Esophagus muscularis mucosa (tissue), 3 donors: ENCODE measurements around the gene WNT7B.

Experiments
- POLR2A ChIP-seq: fragments of 450-650 bp; IDR thresholded peaks from one replicate; pipeline ENCODE4 v1.6.1; 2017; ENCODE audit warnings: antibody characterized with exemption, moderate library complexity, mild to moderate bottlenecking, low read depth
- TF ChIP-seq, protein P1 (sequence below), 3 experiments: fragments of 200-600 bp in 2 of 3; fragments of 450-650 bp in 1 of 3; sonication (generic) in 2 of 3; IDR thresholded peaks; one replicate each; pipeline ENCODE4 v1.5.1; 2017 to 2019; ENCODE audit warnings: antibody characterized with exemption in 3 of 3, mild to moderate bottlenecking in 2 of 3, moderate library complexity in 1 of 3

DNA sequence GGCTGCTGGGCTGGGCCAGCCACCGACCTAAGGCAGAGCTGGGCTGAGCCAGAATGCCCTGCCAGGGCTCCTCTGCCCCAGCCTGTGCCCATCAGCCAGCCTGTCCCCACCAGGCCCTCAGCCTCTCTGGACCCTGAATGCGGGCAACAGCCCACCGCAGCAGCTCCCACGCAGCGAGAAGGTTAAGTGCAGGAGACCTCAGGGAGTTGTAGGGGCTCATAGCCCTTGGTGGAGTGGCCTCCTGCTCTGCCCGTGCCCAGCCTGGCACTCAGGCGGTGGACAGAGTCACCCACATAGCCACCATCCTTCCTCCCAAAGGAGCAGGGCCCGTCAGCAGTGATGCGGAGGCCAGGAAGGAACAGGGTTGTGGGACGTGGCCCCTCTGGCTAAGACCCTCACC is 19.1 kb downstream of the WNT7B start:
- no peak for TF ChIP-seq POLR2A
- TF ChIP-seq, protein P1, sequence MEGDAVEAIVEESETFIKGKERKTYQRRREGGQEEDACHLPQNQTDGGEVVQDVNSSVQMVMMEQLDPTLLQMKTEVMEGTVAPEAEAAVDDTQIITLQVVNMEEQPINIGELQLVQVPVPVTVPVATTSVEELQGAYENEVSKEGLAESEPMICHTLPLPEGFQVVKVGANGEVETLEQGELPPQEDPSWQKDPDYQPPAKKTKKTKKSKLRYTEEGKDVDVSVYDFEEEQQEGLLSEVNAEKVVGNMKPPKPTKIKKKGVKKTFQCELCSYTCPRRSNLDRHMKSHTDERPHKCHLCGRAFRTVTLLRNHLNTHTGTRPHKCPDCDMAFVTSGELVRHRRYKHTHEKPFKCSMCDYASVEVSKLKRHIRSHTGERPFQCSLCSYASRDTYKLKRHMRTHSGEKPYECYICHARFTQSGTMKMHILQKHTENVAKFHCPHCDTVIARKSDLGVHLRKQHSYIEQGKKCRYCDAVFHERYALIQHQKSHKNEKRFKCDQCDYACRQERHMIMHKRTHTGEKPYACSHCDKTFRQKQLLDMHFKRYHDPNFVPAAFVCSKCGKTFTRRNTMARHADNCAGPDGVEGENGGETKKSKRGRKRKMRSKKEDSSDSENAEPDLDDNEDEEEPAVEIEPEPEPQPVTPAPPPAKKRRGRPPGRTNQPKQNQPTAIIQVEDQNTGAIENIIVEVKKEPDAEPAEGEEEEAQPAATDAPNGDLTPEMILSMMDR (IDR thresholded peaks at IDR 0.05), result no peak
